Measurements from ENCODE around the gene NEGR1. TPM values are rescaled to one million over a fixed set of nuclear protein-coding genes. Genes with fewer than 3 reads are reported as not detected.

The NEGR1 gene
- total RNA-seq, 4 donors from 2014 or later: 4.1 to 12.4 (median 10.2) TPM

DNA sequence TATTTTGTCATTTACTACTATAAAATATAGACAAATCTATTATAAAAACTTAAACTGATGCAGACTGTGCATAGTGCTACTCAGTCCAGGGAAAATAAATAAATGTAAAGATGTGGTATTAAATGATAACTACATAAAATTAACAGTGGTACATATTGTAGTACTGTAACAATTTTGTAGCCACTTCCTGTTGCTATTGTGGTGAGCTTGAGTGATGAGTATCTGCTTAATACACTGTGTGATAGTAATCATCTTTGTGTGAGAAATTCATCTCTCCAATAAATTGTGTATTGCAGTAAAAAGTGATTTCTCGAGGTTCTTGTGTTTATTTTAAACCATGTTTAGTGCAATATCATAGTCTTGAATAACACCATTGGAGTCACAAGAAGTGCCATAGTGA is 848.1 kb downstream of the NEGR1 start:
- no peak for TF ChIP-seq POLR2A (IDR thresholded peaks at IDR 0.05)
- TF ChIP-seq, protein P1, sequence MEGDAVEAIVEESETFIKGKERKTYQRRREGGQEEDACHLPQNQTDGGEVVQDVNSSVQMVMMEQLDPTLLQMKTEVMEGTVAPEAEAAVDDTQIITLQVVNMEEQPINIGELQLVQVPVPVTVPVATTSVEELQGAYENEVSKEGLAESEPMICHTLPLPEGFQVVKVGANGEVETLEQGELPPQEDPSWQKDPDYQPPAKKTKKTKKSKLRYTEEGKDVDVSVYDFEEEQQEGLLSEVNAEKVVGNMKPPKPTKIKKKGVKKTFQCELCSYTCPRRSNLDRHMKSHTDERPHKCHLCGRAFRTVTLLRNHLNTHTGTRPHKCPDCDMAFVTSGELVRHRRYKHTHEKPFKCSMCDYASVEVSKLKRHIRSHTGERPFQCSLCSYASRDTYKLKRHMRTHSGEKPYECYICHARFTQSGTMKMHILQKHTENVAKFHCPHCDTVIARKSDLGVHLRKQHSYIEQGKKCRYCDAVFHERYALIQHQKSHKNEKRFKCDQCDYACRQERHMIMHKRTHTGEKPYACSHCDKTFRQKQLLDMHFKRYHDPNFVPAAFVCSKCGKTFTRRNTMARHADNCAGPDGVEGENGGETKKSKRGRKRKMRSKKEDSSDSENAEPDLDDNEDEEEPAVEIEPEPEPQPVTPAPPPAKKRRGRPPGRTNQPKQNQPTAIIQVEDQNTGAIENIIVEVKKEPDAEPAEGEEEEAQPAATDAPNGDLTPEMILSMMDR (IDR thresholded peaks at IDR 0.05): no peak
- Histone ChIP-seq H3K27me3 (no peaks in the 10 kb centered on the region), H3K27ac (no peak overlapping the region), H3K4me1 (no peaks in the 10 kb centered on the region), H3K4me3 (replicated peaks in 1 of 3) (no peak overlapping the region), H3K9me3 (no peaks in the 10 kb centered on the region), H3K36me3 (no peaks in the 10 kb centered on the region)
- DNase-seq: no peak
- intact Hi-C loops (cut with DNase I): no loop called here
- 88 to 94% methylated on average over 1 of the region's 1 CpG for WGBS, 2 donors

GRCh38 chr1:71428029-71428428 is 854.3 kb downstream of the NEGR1 start:
- H3K9me3 ChIP-seq: no peaks in the 10 kb centered on the region
- no peak overlapping the region for H3K27ac ChIP-seq
- no peaks in the 10 kb centered on the region for H3K36me3 ChIP-seq
- intact Hi-C loops (cut with DNase I): no loop called here
- no peak overlapping the region for H3K4me3 ChIP-seq (replicated peaks in 1 of 3)
- H3K27me3 ChIP-seq: no peaks in the 10 kb centered on the region
- TF ChIP-seq POLR2A (IDR thresholded peaks at IDR 0.05): no peak
- TF ChIP-seq, protein P1 (IDR thresholded peaks at IDR 0.05): no peak
- no peak for DNase-seq
- H3K4me1 ChIP-seq: no peaks in the 10 kb centered on the region
- 62 to 68% methylated on average over 1 of the region's 1 CpG for WGBS, 2 donors

DNA sequence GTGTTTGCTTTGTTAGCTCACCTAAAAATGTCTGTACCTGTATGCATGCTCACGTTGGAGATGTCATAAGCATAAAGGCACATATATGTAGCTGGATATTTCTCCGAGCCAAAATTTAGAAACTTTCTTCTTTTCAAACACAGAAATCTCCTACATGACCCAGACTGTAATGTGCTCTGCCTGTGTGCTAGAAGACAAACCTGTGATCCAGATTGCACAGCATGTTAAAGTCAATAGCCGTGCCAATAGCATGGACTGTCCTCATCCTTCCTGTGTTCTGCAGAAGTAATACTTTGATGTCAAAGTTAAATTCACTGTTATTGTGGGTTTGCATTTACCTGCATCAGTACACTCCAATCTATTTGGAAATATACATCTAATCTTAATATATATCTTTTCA is 855.3 kb downstream of the NEGR1 start:
- no peak for DNase-seq
- no peak overlapping the region for H3K4me3 ChIP-seq (replicated peaks in 1 of 3)
- no peak overlapping the region for H3K27ac ChIP-seq
- H3K27me3 ChIP-seq: no peaks in the 10 kb centered on the region
- WGBS, 2 donors: 91 to 97% methylated on average over 3 of the region's 3 CpGs
- intact Hi-C loops (cut with DNase I): no loop called here
- no peaks in the 10 kb centered on the region for H3K36me3 ChIP-seq
- H3K4me1 ChIP-seq: no peaks in the 10 kb centered on the region
- no peak for TF ChIP-seq POLR2A (IDR thresholded peaks at IDR 0.05)
- TF ChIP-seq, protein P1 (IDR thresholded peaks at IDR 0.05): no peak
- H3K9me3 ChIP-seq: no peaks in the 10 kb centered on the region

GRCh38 chr1:71424536-71424935 is 857.8 kb downstream of the NEGR1 start:
- H3K4me3 ChIP-seq (replicated peaks in 1 of 3): no peak overlapping the region

DNA sequence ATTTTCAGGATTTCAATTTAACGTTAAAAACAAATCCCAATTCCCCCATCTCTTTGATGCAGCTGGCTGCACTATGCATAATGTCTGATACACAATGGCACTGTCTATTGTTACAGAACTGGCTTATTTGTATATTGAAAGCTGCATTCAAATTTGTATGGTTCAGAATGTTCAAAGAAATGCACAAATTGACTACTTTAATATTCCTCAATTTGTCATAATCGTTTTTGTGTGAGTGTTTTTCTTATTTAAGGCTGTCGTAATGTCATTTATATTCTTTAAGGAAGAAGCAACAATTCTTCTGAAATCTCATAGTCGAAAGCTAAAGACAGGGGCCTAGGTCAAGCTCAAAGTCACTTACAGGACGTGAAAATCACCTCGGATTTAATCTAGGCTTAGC is 860.1 kb downstream of the NEGR1 start:
- DNase-seq: no peak
- 77 to 80% methylated on average over 6 of the region's 6 CpGs for WGBS, 2 donors
- Histone ChIP-seq H3K4me3 (replicated peaks in 1 of 3) (no peak overlapping the region), H3K9me3 (no peaks in the 10 kb centered on the region), H3K27me3 (no peaks in the 10 kb centered on the region), H3K27ac (no peak overlapping the region), H3K36me3 (no peaks in the 10 kb centered on the region), H3K4me1 (no peaks in the 10 kb centered on the region)
- intact Hi-C loops (cut with DNase I): no loop called here
- no peak for TF ChIP-seq POLR2A (IDR thresholded peaks at IDR 0.05)
- TF ChIP-seq, protein P1 (IDR thresholded peaks at IDR 0.05): no peak

More at GRCh38 chr1:71424536-71424935, 857.8 kb downstream of the NEGR1 start:
- TF ChIP-seq POLR2A (IDR thresholded peaks at IDR 0.05): no peak
- TF ChIP-seq, protein P1 (IDR thresholded peaks at IDR 0.05): no peak
- no peaks in the 10 kb centered on the region for H3K36me3 ChIP-seq
- no peaks in the 10 kb centered on the region for H3K9me3 ChIP-seq
- intact Hi-C loops (cut with DNase I): no loop called here
- no peak overlapping the region for H3K27ac ChIP-seq
- DNase-seq: no peak
- H3K27me3 ChIP-seq: no peaks in the 10 kb centered on the region
- H3K4me1 ChIP-seq: no peaks in the 10 kb centered on the region

All from thyroid gland (tissue), 4 donors.